Measurements from ENCODE around the gene PTGIS.

DNA sequence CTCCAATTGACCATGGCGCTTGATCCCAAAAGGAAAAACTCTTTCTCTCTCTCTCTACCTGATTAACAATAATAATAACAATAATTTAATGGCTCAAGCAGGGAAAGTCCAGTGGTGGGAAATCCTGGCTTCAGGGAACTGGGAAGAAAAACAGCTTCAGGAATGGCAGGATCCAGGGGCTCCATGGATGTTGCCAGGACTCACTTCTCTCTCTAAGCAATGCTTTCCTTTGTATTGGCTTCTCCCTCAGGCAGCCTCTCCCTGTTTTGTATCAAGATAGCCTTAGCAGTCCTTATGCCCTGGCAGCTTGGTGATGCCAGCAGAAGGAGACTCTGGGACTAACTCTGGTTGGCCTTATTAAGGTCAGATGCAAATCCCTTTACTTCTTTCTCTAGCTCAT lies 13.5 kb upstream of the PTGIS start:
- TF ChIP-seq RCOR1 (IDR thresholded peaks at IDR 0.05; ENCODE audit: low read depth, low read length) (no peak), POLR2A (IDR thresholded peaks at IDR 0.05; ENCODE audit: low read length) (no peak), RNF2 (IDR thresholded peaks at IDR 0.05; ENCODE audit: borderline replicate concordance, low read depth) (no peak), JUNB (IDR thresholded peaks at IDR 0.05) (no peak), HOXA7 (CRISPR knock-in tag; IDR thresholded peaks at IDR 0.05) (no peak), CEBPB (IDR thresholded peaks at IDR 0.05) (no peak), POLR2AphosphoS2 (conservative IDR thresholded peaks at IDR 0.05; ENCODE audit: low read length) (no peak)
- TF ChIP-seq, protein P1, sequence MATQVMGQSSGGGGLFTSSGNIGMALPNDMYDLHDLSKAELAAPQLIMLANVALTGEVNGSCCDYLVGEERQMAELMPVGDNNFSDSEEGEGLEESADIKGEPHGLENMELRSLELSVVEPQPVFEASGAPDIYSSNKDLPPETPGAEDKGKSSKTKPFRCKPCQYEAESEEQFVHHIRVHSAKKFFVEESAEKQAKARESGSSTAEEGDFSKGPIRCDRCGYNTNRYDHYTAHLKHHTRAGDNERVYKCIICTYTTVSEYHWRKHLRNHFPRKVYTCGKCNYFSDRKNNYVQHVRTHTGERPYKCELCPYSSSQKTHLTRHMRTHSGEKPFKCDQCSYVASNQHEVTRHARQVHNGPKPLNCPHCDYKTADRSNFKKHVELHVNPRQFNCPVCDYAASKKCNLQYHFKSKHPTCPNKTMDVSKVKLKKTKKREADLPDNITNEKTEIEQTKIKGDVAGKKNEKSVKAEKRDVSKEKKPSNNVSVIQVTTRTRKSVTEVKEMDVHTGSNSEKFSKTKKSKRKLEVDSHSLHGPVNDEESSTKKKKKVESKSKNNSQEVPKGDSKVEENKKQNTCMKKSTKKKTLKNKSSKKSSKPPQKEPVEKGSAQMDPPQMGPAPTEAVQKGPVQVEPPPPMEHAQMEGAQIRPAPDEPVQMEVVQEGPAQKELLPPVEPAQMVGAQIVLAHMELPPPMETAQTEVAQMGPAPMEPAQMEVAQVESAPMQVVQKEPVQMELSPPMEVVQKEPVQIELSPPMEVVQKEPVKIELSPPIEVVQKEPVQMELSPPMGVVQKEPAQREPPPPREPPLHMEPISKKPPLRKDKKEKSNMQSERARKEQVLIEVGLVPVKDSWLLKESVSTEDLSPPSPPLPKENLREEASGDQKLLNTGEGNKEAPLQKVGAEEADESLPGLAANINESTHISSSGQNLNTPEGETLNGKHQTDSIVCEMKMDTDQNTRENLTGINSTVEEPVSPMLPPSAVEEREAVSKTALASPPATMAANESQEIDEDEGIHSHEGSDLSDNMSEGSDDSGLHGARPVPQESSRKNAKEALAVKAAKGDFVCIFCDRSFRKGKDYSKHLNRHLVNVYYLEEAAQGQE (IDR thresholded peaks at IDR 0.05): no peak
- TF ChIP-seq, protein P2, sequence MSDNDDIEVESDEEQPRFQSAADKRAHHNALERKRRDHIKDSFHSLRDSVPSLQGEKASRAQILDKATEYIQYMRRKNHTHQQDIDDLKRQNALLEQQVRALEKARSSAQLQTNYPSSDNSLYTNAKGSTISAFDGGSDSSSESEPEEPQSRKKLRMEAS (IDR thresholded peaks at IDR 0.05): no peak
- TF ChIP-seq, protein P3, sequence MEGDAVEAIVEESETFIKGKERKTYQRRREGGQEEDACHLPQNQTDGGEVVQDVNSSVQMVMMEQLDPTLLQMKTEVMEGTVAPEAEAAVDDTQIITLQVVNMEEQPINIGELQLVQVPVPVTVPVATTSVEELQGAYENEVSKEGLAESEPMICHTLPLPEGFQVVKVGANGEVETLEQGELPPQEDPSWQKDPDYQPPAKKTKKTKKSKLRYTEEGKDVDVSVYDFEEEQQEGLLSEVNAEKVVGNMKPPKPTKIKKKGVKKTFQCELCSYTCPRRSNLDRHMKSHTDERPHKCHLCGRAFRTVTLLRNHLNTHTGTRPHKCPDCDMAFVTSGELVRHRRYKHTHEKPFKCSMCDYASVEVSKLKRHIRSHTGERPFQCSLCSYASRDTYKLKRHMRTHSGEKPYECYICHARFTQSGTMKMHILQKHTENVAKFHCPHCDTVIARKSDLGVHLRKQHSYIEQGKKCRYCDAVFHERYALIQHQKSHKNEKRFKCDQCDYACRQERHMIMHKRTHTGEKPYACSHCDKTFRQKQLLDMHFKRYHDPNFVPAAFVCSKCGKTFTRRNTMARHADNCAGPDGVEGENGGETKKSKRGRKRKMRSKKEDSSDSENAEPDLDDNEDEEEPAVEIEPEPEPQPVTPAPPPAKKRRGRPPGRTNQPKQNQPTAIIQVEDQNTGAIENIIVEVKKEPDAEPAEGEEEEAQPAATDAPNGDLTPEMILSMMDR (IDR thresholded peaks at IDR 0.05): no peak
